ENCODE results near the gene ATG2B. TPM values are rescaled to one million over a fixed set of nuclear protein-coding genes. Genes with fewer than 3 reads are reported as not detected.

ATG2B gene
- total RNA-seq, 1 donor from 2014 or later: 14.1 TPM

GRCh38 chr14:96264200-96264553, 99.0 kb downstream of the ATG2B start:
- no peak for DNase-seq (ENCODE audit: low spot score)
- H3K4me1 Mint-ChIP-seq (ENCODE audit: unreplicated experiment): no peaks in the 10 kb centered on the region
- no peak overlapping the region for H3K27ac Mint-ChIP-seq (ENCODE audit: unreplicated experiment)
- H3K4me3 Mint-ChIP-seq (ENCODE audit: unreplicated experiment): no peak overlapping the region
- H3K36me3 Mint-ChIP-seq (ENCODE audit: low read depth, unreplicated experiment): no peaks in the 10 kb centered on the region
- H3K9me3 Mint-ChIP-seq (ENCODE audit: unreplicated experiment): no peaks in the 10 kb centered on the region
- TF ChIP-seq CTCF (IDR thresholded peaks at IDR 0.05; ENCODE audit: unreplicated experiment): no peak
- peaks cover 5% of the 10 kb centered on the region for H3K27me3 Mint-ChIP-seq (ENCODE audit: unreplicated experiment)

GRCh38 chr14:96263347-96264199, 99.6 kb downstream of the ATG2B start:
- Mint-ChIP-seq H3K36me3 (ENCODE audit: low read depth, unreplicated experiment) (no peaks in the 10 kb centered on the region), H3K27ac (ENCODE audit: unreplicated experiment) (no peak overlapping the region), H3K4me3 (ENCODE audit: unreplicated experiment) (no peak overlapping the region), H3K4me1 (ENCODE audit: unreplicated experiment) (no peaks in the 10 kb centered on the region), H3K27me3 (ENCODE audit: unreplicated experiment) (peaks cover 5% of the 10 kb centered on the region), H3K9me3 (ENCODE audit: unreplicated experiment) (no peaks in the 10 kb centered on the region)
- no peak for TF ChIP-seq CTCF (IDR thresholded peaks at IDR 0.05; ENCODE audit: unreplicated experiment)
- no peak for DNase-seq (ENCODE audit: low spot score)

GRCh38 chr14:96261772-96262655, 101.1 kb downstream of the ATG2B start:
- H3K36me3 Mint-ChIP-seq (ENCODE audit: low read depth, unreplicated experiment): no peaks in the 10 kb centered on the region
- H3K4me3 Mint-ChIP-seq (ENCODE audit: unreplicated experiment): no peak overlapping the region
- peaks cover 5% of the 10 kb centered on the region for H3K27me3 Mint-ChIP-seq (ENCODE audit: unreplicated experiment)
- DNase-seq (ENCODE audit: low spot score): no peak
- TF ChIP-seq CTCF (IDR thresholded peaks at IDR 0.05; ENCODE audit: unreplicated experiment): no peak
- no peaks in the 10 kb centered on the region for H3K4me1 Mint-ChIP-seq (ENCODE audit: unreplicated experiment)
- H3K27ac Mint-ChIP-seq (ENCODE audit: unreplicated experiment): no peak overlapping the region
- no peaks in the 10 kb centered on the region for H3K9me3 Mint-ChIP-seq (ENCODE audit: unreplicated experiment)

- Mint-ChIP-seq H3K27ac (ENCODE audit: unreplicated experiment) (no peak overlapping the region), H3K4me1 (ENCODE audit: unreplicated experiment) (no peaks in the 10 kb centered on the region), H3K36me3 (ENCODE audit: low read depth, unreplicated experiment) (no peaks in the 10 kb centered on the region), H3K9me3 (ENCODE audit: unreplicated experiment) (no peaks in the 10 kb centered on the region), H3K4me3 (ENCODE audit: unreplicated experiment) (no peak overlapping the region), H3K27me3 (ENCODE audit: unreplicated experiment) (peaks cover 2% of the 10 kb centered on the region)
- no peak for DNase-seq (ENCODE audit: low spot score)
- TF ChIP-seq CTCF (IDR thresholded peaks at IDR 0.05; ENCODE audit: unreplicated experiment): no peak
Measured at GRCh38 chr14:96261053-96261452, 102.1 kb downstream of the ATG2B start.
